ENCODE results near the gene INS. TPM values are rescaled to one million over a fixed set of nuclear protein-coding genes. Genes with fewer than 3 reads are reported as not detected.

The INS gene
- total and polyA plus RNA-seq, 2 of the 8 experiments (the other 6 are each of a cell fraction or from before 2014, with no cell fraction given): not detected

DNA sequence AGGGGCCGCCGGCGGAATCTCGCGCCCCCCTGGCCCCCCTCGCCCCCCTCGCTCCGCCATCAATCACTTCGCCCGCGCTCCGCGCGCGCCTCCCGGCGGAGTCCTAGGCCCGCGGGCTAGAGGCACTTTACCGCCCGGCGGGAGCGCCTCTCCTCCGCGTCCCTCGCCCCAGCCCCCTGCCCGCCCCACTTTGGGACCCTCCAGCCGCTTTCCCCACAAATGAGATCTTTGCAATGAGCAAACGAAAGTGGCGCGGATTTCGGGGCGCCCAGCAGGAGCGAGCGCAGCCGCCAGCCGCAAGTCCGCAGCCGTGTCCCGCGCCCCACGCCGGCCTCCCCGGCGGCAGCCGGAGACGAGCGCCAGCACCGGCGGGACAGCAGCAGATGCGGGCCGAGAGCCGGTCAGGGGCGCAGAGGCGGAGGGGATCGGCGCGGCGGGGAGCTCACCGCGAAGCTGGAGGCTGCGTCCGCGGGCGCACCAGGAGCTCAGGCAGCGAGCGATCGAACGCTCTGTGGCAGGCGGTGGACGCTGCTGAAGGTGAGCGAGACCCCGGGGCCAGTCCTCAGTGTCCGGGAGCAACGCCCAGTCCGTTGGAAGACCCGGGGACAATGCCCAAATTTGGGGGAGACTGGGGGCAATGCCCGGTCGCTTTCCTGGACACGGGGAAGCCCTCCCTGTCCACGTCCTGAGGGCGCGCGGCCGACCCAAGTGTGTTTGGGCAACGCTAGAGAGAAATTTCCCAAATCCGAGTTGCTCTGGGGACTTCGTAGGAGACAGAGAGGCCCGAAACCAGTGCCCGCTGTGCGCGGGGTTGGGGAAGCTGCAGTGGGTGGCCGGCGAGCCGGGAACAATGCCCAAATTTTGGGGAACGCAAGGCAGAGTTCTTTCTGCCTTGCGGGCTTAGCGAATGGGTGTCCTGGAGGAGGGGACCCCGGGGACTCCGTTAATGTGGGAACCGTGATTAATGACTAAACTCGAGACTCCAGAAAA is 20.3 kb downstream of the INS start (continued):
- no peak for TF ChIP-seq HDAC2 (IDR thresholded peaks at IDR 0.05; ENCODE audit: borderline replicate concordance in 1 of 2, low read depth in 2 of 2, low read length in 2 of 2)

All from H1 (cell line).